Kidney (tissue), 14 donors: ENCODE measurements around the gene ZDHHC14. TPM values are rescaled to one million over a fixed set of nuclear protein-coding genes. Genes with fewer than 3 reads are reported as not detected.

ENCODE experiments used
- DNase-seq, 5 donors: peaks; one replicate each; pipeline ENCODE4 v3.0.0-alpha.2; 2013 to 2020
- FAIRE-seq: peaks from 2 replicates; lab custom pipeline; 2012; peaks lifted over from hg19 to GRCh38; lab: Jason Lieb, UNC
- H3K27ac ChIP-seq, 2 donors: one replicate each; pipeline ENCODE4 v1.7.0; 2013; ENCODE audit warnings: low read depth in 2 of 2, low read length in 2 of 2, inconsistent platforms in 1 of 2
- H3K27me3 ChIP-seq: one replicate; pipeline ENCODE4 v1.7.1; 2013; ENCODE audit warnings: low read length, inconsistent platforms; ENCODE audit not compliant: control insufficient read depth, insufficient read depth
- H3K36me3 ChIP-seq, 3 donors: one replicate each; pipeline versions ENCODE4 v1.7.0 to v1.7.1; 2013; ENCODE audit warnings: low read length in 3 of 3, control low read depth in 1 of 3, inconsistent platforms in 1 of 3; ENCODE audit not compliant: insufficient read depth in 3 of 3, control insufficient read depth in 2 of 3
- H3K4me1 ChIP-seq, 3 donors: one replicate each; pipeline versions ENCODE4 v1.7.0 to v1.7.1; 2013; ENCODE audit warnings: low read length in 3 of 3, inconsistent platforms in 1 of 3, low read depth in 1 of 3; ENCODE audit not compliant: control insufficient read depth in 2 of 3, insufficient read depth in 2 of 3
- H3K4me3 ChIP-seq, 3 donors: one replicate each; pipeline versions ENCODE4 v1.7.0 to v1.8.1; 2013; ENCODE audit warnings: low read length in 3 of 3, control low read depth in 1 of 3, inconsistent platforms in 1 of 3
- H3K9ac ChIP-seq, 3 donors: one replicate each; pipeline versions ENCODE4 v1.7.0 to v1.7.1; 2013; ENCODE audit warnings: low read length in 3 of 3, control low read depth in 1 of 3, inconsistent platforms in 1 of 3
- H3K9me3 ChIP-seq, 3 donors: one replicate each; pipeline versions ENCODE4 v1.7.0 to v1.7.1; 2013; ENCODE audit warnings: low read length in 3 of 3, control low read depth in 1 of 3, inconsistent platforms in 1 of 3; ENCODE audit not compliant: control insufficient read depth in 2 of 3, insufficient read depth in 1 of 3
- intact Hi-C: fragments of 100-400 bp; cut with DNase I; formaldehyde crosslinking; loops from one replicate; pipeline ENCODE4 v1.11.1; 2022
- polyA plus RNA-seq: library from polyadenylated mRNA; stranded (reverse); fragments of 350-450 nt; fragmentation: Illumina TruSeq; extraction: RNeasy Lipid Tissue Mini Kit (QIAGEN cat#74804); gene quantifications from one replicate; pipeline ENCODE4 v1.2.3, GENCODE V29; 2014; ENCODE audit warnings: low read depth, low replicate concordance; ENCODE audit not compliant: insufficient read depth
- total RNA-seq: library from RNA; stranded (reverse); fragmentation: NEBNext Ultra II Directional; extraction: Animal tissue kit (Norgen Biotek cat#: 25700); gene quantifications from one replicate; pipeline ENCODE4 v1.2.1, GENCODE V29; 2021
- TF ChIP-seq, protein P1 (sequence below): IDR thresholded peaks from 3 replicates; pipeline ENCODE4 v1.5.1; 2012; ENCODE audit warnings: mild to moderate bottlenecking, moderate library complexity, borderline replicate concordance; ENCODE audit not compliant: insufficient read depth; ENCODE audit errors: extremely low read depth
- donor health status: control.
- donor health status: control.
- donor health status: control.
- donor health status: control.
- donor health status: control.
- donor health status: DM: yes; HTN: yes; CAD: no.
- donor health status: Normal renal cell carcinoma (clear cell type).

Gene ZDHHC14
- total and polyA plus RNA-seq, 2 donors from 2014 or later: 13.5 to 26.7 TPM

DNA sequence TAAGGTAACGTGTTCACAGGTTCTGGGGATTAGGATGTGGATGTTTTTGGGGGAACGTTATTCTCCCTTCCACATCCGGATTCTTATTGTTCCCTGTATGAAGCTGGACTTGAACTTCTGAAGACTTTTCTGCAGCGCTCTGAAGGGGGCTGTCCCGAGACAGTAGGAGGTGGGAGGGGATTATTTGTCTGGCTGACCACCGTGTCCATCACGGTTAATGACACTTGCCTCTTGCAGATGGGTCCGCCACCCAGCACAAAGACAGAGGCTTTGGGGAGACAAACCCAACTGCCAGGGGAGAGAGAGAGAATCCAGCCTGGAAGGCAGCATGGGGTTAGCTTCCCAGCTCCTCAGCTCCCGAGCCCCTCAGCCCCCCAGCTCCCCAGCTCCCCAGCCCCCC, 16.7 kb downstream of the ZDHHC14 start:
- H3K9me3 ChIP-seq: no peaks in the 10 kb centered on the region
- no peak overlapping the region for H3K4me3 ChIP-seq
- no peaks in the 10 kb centered on the region for H3K4me1 ChIP-seq
- FAIRE-seq: no peak
- H3K9ac ChIP-seq: no peak overlapping the region
- TF ChIP-seq, protein P1, sequence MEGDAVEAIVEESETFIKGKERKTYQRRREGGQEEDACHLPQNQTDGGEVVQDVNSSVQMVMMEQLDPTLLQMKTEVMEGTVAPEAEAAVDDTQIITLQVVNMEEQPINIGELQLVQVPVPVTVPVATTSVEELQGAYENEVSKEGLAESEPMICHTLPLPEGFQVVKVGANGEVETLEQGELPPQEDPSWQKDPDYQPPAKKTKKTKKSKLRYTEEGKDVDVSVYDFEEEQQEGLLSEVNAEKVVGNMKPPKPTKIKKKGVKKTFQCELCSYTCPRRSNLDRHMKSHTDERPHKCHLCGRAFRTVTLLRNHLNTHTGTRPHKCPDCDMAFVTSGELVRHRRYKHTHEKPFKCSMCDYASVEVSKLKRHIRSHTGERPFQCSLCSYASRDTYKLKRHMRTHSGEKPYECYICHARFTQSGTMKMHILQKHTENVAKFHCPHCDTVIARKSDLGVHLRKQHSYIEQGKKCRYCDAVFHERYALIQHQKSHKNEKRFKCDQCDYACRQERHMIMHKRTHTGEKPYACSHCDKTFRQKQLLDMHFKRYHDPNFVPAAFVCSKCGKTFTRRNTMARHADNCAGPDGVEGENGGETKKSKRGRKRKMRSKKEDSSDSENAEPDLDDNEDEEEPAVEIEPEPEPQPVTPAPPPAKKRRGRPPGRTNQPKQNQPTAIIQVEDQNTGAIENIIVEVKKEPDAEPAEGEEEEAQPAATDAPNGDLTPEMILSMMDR: no peak
- intact Hi-C loops: no loop called here
- H3K36me3 ChIP-seq: peaks cover 0 to 4% (median 0%) of the 10 kb centered on the region in 3 donors
- no peaks in the 10 kb centered on the region for H3K27me3 ChIP-seq
- DNase-seq: no peak
- H3K27ac ChIP-seq: no peak overlapping the region

DNA sequence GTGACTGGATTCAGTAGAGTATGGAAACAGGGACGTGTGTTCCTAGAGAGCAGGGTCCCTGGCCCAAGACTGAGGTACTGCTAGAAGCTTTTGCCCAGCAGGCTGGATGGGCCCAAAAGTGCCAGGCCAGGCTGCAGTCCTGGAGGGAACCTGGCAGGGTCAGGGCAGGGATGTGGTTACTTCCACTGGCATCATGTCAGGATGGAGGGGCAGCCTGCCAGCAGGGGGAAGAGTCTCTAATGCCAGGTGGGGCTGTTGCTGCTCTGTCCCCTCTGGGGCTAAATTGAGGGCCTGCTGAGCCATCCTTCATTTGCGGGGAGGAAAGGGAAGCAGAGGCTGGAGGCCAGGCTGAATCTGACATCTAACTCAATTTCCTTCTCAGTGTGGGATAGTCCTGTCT, 17.2 kb downstream of the ZDHHC14 start:
- no peak for DNase-seq
- Histone ChIP-seq H3K27me3 (no peaks in the 10 kb centered on the region), H3K36me3 (peaks cover 0 to 4% (median 0%) of the 10 kb centered on the region in 3 donors), H3K27ac (no peak overlapping the region), H3K9me3 (no peaks in the 10 kb centered on the region), H3K9ac (no peak overlapping the region), H3K4me3 (no peak overlapping the region), H3K4me1 (no peaks in the 10 kb centered on the region)
- TF ChIP-seq, protein P1: no peak
- no peak for FAIRE-seq
- intact Hi-C loops: no loop called here

DNA sequence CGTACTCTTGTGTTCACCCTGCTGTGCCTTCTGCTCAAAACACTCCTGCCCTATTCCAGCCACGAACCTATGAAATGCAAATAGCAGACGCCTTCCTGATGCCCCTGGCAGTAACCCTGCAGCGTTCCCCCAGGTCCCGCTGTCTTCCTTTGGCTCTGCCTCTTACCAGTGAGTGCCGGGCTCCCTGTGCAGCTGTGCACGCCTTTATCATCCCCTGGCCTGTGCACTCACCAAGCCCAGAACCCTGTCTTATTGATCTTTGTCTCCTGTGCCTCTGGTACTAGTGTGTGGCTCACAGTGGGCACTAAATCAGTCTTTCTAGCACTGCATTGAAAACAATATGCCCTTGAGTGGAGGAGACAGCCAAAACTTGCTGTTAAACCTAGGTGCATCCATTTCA, 19.7 kb downstream of the ZDHHC14 start:
- Histone ChIP-seq H3K4me3 (no peak overlapping the region), H3K9me3 (no peaks in the 10 kb centered on the region), H3K27me3 (no peaks in the 10 kb centered on the region), H3K36me3 (peaks cover 0 to 4% (median 0%) of the 10 kb centered on the region in 3 donors), H3K27ac (no peak overlapping the region), H3K4me1 (no peaks in the 10 kb centered on the region), H3K9ac (no peak overlapping the region)
- TF ChIP-seq, protein P1: no peak
- FAIRE-seq (no peak), DNase-seq (no peak)
- intact Hi-C loops: no loop called here

DNA sequence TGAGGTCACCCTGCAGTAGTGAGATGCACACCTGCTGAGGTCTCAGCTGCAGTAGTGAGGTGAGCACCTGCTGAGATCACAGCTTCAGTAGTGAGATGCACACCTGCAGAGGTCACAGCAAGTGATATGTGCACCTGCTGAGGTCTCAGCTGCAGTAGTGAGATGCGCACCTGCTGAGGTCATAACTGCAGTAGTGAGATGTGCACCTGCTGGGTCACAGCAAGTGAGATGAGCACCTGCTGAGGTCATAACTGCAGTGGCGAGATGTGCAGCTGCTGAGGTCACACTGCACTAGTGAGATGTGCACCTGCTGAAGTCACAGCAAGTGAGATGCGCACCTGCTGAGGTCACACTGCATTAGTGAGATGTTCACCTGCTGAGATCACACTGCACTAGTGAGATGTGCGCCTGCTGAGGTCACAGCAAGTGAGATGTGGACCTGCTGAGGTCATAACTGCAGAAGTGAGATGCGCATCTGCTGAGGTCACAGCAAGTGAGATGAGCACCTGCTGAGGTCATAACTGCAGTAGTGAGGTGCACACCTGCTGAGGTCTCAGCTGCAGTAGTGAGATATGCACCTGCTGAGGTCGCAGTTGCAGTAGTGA, 20.8 kb downstream of the ZDHHC14 start:
- DNase-seq (no peak), FAIRE-seq (no peak)
- Histone ChIP-seq H3K36me3 (peaks cover 0 to 4% (median 0%) of the 10 kb centered on the region in 3 donors), H3K4me3 (no peak overlapping the region), H3K27me3 (no peaks in the 10 kb centered on the region), H3K27ac (no peak overlapping the region), H3K9me3 (no peaks in the 10 kb centered on the region), H3K4me1 (no peaks in the 10 kb centered on the region), H3K9ac (no peak overlapping the region)
- intact Hi-C loops: no loop called here
- TF ChIP-seq, protein P1: no peak
